Brain microvascular endothelial cell (primary cell): ENCODE data around the gene OLFM1.
"Not testable (repeated sequence)": the region's sequence is repeated elsewhere in the genome, so short reads cannot be mapped to it uniquely, and the experiment has no call there.

ENCODE experiments used
- DNase-seq: peaks from one replicate; pipeline ENCODE4 v3.0.0-alpha.2; 2020
- H3K27ac ChIP-seq: fragments of 250-450 bp; sonication (Bioruptor Pico); 2 replicates; pipeline ENCODE4 v1.5.1; 2020; ENCODE audit warnings: mild to moderate bottlenecking, moderate library complexity
- H3K27me3 ChIP-seq: fragments of 250-450 bp; sonication (Bioruptor Pico); replicated peaks from 2 replicates; pipeline ENCODE4 v1.5.1; 2020; ENCODE audit warnings: mild to moderate bottlenecking
- H3K36me3 ChIP-seq: fragments of 250-450 bp; sonication (Bioruptor Pico); replicated peaks from 2 replicates; pipeline ENCODE4 v1.5.1; 2020; ENCODE audit warnings: mild to moderate bottlenecking
- H3K4me3 ChIP-seq: 2 replicates; pipeline ENCODE4 v1.5.1; 2011; ENCODE audit warnings: low read depth, mild to moderate bottlenecking, control low read depth, low read length, moderate library complexity
- CTCF ChIP-seq: IDR thresholded peaks from 2 replicates; pipeline ENCODE4 v1.5.1; 2011; ENCODE audit warnings: low read depth, mild to moderate bottlenecking, moderate library complexity, low read length, control low read depth, inconsistent platforms; ENCODE audit errors: missing control alignments
- in situ Hi-C: cut with HindIII; loops from 2 replicates; pipeline ENCODE4 v1.10.0; 2017; ENCODE audit warnings: low sequenced_read_pairs, low pct_ligation_motif_present

The OLFM1 gene

GRCh38 chr9:135053133-135053532 is 34.3 kb upstream of the OLFM1 start:
- Histone ChIP-seq H3K27ac (no peak overlapping the region), H3K27me3 (no peaks in the 10 kb centered on the region), H3K36me3 (no peaks in the 10 kb centered on the region), H3K4me3 (no peak overlapping the region)
- no peak for DNase-seq
- in situ Hi-C loops = no loop called here
- no peak for TF ChIP-seq CTCF

GRCh38 chr9:135055181-135055580 is 32.3 kb upstream of the OLFM1 start:
- no peak for TF ChIP-seq CTCF
- no peak for DNase-seq
- Histone ChIP-seq H3K4me3 (no peak overlapping the region), H3K27me3 (no peaks in the 10 kb centered on the region), H3K27ac (no peak overlapping the region), H3K36me3 (no peaks in the 10 kb centered on the region)
- in situ Hi-C loops = no loop called here

GRCh38 chr9:135056541-135056940 is 30.9 kb upstream of the OLFM1 start:
- in situ Hi-C loops = no loop called here
- H3K27ac ChIP-seq = no peak overlapping the region
- no peak for TF ChIP-seq CTCF
- no peaks in the 10 kb centered on the region for H3K36me3 ChIP-seq
- H3K27me3 ChIP-seq = no peaks in the 10 kb centered on the region
- DNase-seq = no peak
- H3K4me3 ChIP-seq = no peak overlapping the region

GRCh38 chr9:135060461-135061116 is 26.9 kb upstream of the OLFM1 start:
- no peak for DNase-seq
- TF ChIP-seq CTCF = no peak
- H3K4me3 ChIP-seq = no peak overlapping the region
- H3K27me3 ChIP-seq = no peaks in the 10 kb centered on the region
- no peak overlapping the region for H3K27ac ChIP-seq
- in situ Hi-C loops = no loop called here
- no peaks in the 10 kb centered on the region for H3K36me3 ChIP-seq

- Histone ChIP-seq H3K36me3 (no peaks in the 10 kb centered on the region), H3K4me3 (no peak overlapping the region), H3K27ac (no peak overlapping the region), H3K27me3 (no peaks in the 10 kb centered on the region)
- DNase-seq = no peak
- no peak for TF ChIP-seq CTCF
- in situ Hi-C loops = no loop called here
Measured at GRCh38 chr9:135061441-135061840, 26.0 kb upstream of the OLFM1 start.

GRCh38 chr9:135062254-135062653 is 25.2 kb upstream of the OLFM1 start:
- H3K27me3 ChIP-seq = no peaks in the 10 kb centered on the region
- in situ Hi-C loops = no loop called here
- no peaks in the 10 kb centered on the region for H3K36me3 ChIP-seq
- DNase-seq = no peak
- H3K4me3 ChIP-seq = no peak overlapping the region
- TF ChIP-seq CTCF = no peak
- no peak overlapping the region for H3K27ac ChIP-seq

- H3K27me3 ChIP-seq, H3K4me3 ChIP-seq, H3K36me3 ChIP-seq, in situ Hi-C loops, H3K27ac ChIP-seq, DNase-seq: not testable (repeated sequence)
Measured at GRCh38 chr9:135063466-135063865, 24.0 kb upstream of the OLFM1 start.

- H3K36me3 ChIP-seq, in situ Hi-C loops, H3K27me3 ChIP-seq, H3K27ac ChIP-seq, DNase-seq, H3K4me3 ChIP-seq: not testable (repeated sequence)
Measured at GRCh38 chr9:135063888-135064287, 23.6 kb upstream of the OLFM1 start.
